HEK293 (cell line): ENCODE results near the gene SNRPD2.

Experiments
- CTCF ChIA-PET: fragments of 350-600 bp; formaldehyde crosslinking; extraction: SDS; loops from one replicate; lab custom pipeline; 2021; ENCODE audit warnings: antibody characterized with exemption; lab: Yijun Ruan, JAX
- POLR2A ChIA-PET: fragments of 300-600 bp; formaldehyde crosslinking; extraction: SDS; loops from one replicate; lab custom pipeline; 2020; ENCODE audit warnings: antibody characterized with exemption, inconsistent platforms; lab: Yijun Ruan, JAX
- H3K27ac ChIP-seq: fragments of 200-500 bp; sonication (Bioruptor generic); 2 replicates; pipeline ENCODE4 v1.5.1; 2014; ENCODE audit warnings: low read depth, low read length, control low read depth, inconsistent platforms; ENCODE audit errors: extremely low read depth
- H3K36me3 ChIP-seq, 2 experiments: fragments of 200-500 bp in 1 of 2; sonication (Bioruptor generic) in 1 of 2; 1 replicate in 1 of 2; 2 replicates in 1 of 2; pipeline ENCODE4 v1.5.1; 2014 to 2017; ENCODE audit warnings: inconsistent platforms in 2 of 2, low read length in 2 of 2; ENCODE audit not compliant: control insufficient read depth in 2 of 2, insufficient read depth in 1 of 2
- H3K4me1 ChIP-seq: fragments of 200-500 bp; sonication (Bioruptor generic); 2 replicates; pipeline ENCODE4 v1.5.1; 2014; ENCODE audit warnings: mild to moderate bottlenecking, low read length, inconsistent platforms; ENCODE audit not compliant: control insufficient read depth, insufficient read depth
- H3K4me3 ChIP-seq: 2 replicates; pipeline ENCODE4 v1.5.1; 2011; ENCODE audit warnings: low read depth, mild to moderate bottlenecking, control low read depth, low read length, moderate library complexity
- H3K9me3 ChIP-seq: fragments of 200-500 bp; sonication (Bioruptor generic); 2 replicates; pipeline ENCODE4 v1.5.1; 2014; ENCODE audit warnings: low read depth, low read length, inconsistent platforms; ENCODE audit not compliant: control insufficient read depth, insufficient read depth
- BCL6B ChIP-seq: fragments of 450-650 bp; formaldehyde crosslinking; IDR thresholded peaks from 2 replicates; pipeline ENCODE4 v1.5.1; 2017; ENCODE audit warnings: missing biosample characterization, missing genetic modification characterization
- FEZF1 ChIP-seq: fragments of 450-650 bp; formaldehyde crosslinking; IDR thresholded peaks from 2 replicates; pipeline ENCODE4 v1.5.1; 2016; ENCODE audit warnings: missing biosample characterization, missing genetic modification characterization
- HOXA7 ChIP-seq: sonication (generic); formaldehyde crosslinking; IDR thresholded peaks from 2 replicates; pipeline ENCODE4 v1.8.1; 2022; ENCODE audit warnings: missing genetic modification reagents, borderline replicate concordance
- KLF9 ChIP-seq: fragments of 450-650 bp; formaldehyde crosslinking; IDR thresholded peaks from 2 replicates; pipeline ENCODE4 v1.5.1; 2016; ENCODE audit warnings: missing biosample characterization, missing genetic modification characterization, low read depth
- MYNN ChIP-seq: fragments of 450-650 bp; formaldehyde crosslinking; IDR thresholded peaks from 2 replicates; pipeline ENCODE4 v1.5.1; 2016; ENCODE audit warnings: missing biosample characterization, missing genetic modification characterization, borderline replicate concordance
- PRDM4 ChIP-seq: fragments of 450-650 bp; formaldehyde crosslinking; IDR thresholded peaks from 2 replicates; pipeline ENCODE4 v1.5.1; 2017; ENCODE audit warnings: missing biosample characterization, missing genetic modification characterization
- SETDB1 ChIP-seq: IDR thresholded peaks from one replicate; pipeline ENCODE4 v1.6.1; 2017; ENCODE audit warnings: mild to moderate bottlenecking, low read length, moderate library complexity, mixed read lengths; ENCODE audit not compliant: insufficient read length
- SP3 ChIP-seq: fragments of 450-650 bp; formaldehyde crosslinking; IDR thresholded peaks from 2 replicates; pipeline ENCODE4 v1.5.1; 2016; ENCODE audit warnings: missing biosample characterization, missing genetic modification characterization
- WT1 ChIP-seq: fragments of 450-650 bp; formaldehyde crosslinking; IDR thresholded peaks from 2 replicates; pipeline ENCODE4 v1.5.1; 2016; ENCODE audit warnings: missing biosample characterization, missing genetic modification characterization
- ZBTB7A ChIP-seq: fragments of 450-650 bp; formaldehyde crosslinking; IDR thresholded peaks from 2 replicates; pipeline ENCODE4 v1.5.1; 2016; ENCODE audit warnings: low read depth, missing biosample characterization, missing genetic modification characterization
- ZNF132 ChIP-seq: fragments of 450-650 bp; formaldehyde crosslinking; IDR thresholded peaks from 2 replicates; pipeline ENCODE4 v1.5.1; 2017; ENCODE audit warnings: missing biosample characterization, missing genetic modification characterization, borderline replicate concordance
- ZNF146 ChIP-seq: fragments of 450-650 bp; formaldehyde crosslinking; IDR thresholded peaks from 2 replicates; pipeline ENCODE4 v1.5.1; 2016; ENCODE audit warnings: missing biosample characterization, missing genetic modification characterization
- ZNF175 ChIP-seq: fragments of 450-650 bp; formaldehyde crosslinking; IDR thresholded peaks from 2 replicates; pipeline ENCODE4 v1.5.1; 2016; ENCODE audit warnings: missing biosample characterization, missing genetic modification characterization
- ZNF18 ChIP-seq: fragments of 450-650 bp; formaldehyde crosslinking; IDR thresholded peaks from 2 replicates; pipeline ENCODE4 v1.5.1; 2016; ENCODE audit warnings: missing biosample characterization, missing genetic modification characterization
- ZNF335 ChIP-seq: fragments of 450-650 bp; formaldehyde crosslinking; conservative IDR thresholded peaks from 2 replicates; pipeline ENCODE4 v1.5.1; 2016; ENCODE audit warnings: missing biosample characterization, missing genetic modification characterization
- ZNF366 ChIP-seq: fragments of 450-650 bp; formaldehyde crosslinking; conservative IDR thresholded peaks from 2 replicates; pipeline ENCODE4 v1.5.1; 2016; ENCODE audit warnings: missing biosample characterization, missing genetic modification characterization
- ZNF555 ChIP-seq: fragments of 450-650 bp; formaldehyde crosslinking; conservative IDR thresholded peaks from 2 replicates; pipeline ENCODE4 v1.5.1; 2017; ENCODE audit warnings: missing biosample characterization, mild to moderate bottlenecking, missing genetic modification characterization, inconsistent platforms
- ZNF561 ChIP-seq: fragments of 450-650 bp; IDR thresholded peaks from 2 replicates; pipeline ENCODE4 v1.5.1; 2018; ENCODE audit warnings: missing biosample characterization, missing genetic modification characterization, borderline replicate concordance
- ZNF621 ChIP-seq: fragments of 450-650 bp; formaldehyde crosslinking; IDR thresholded peaks from 2 replicates; pipeline ENCODE4 v1.5.1; 2017; ENCODE audit warnings: missing biosample characterization, missing genetic modification characterization
- ZNF626 ChIP-seq: fragments of 450-650 bp; sonication (Bioruptor Pico); formaldehyde crosslinking; IDR thresholded peaks from 2 replicates; pipeline ENCODE4 v1.5.1; 2018; ENCODE audit warnings: missing biosample characterization, missing genetic modification characterization, inconsistent platforms
- ZNF830 ChIP-seq: fragments of 450-650 bp; IDR thresholded peaks from 2 replicates; pipeline ENCODE4 v1.5.0; 2018; ENCODE audit warnings: missing biosample characterization, missing genetic modification characterization, low read depth, mild to moderate bottlenecking, moderate library complexity
- TF ChIP-seq, protein P1 (sequence below): fragments of 450-650 bp; formaldehyde crosslinking; IDR thresholded peaks from 2 replicates; pipeline ENCODE4 v1.5.1; 2016; ENCODE audit warnings: missing biosample characterization, missing genetic modification characterization
- TF ChIP-seq, protein P2 (sequence below): sonication (generic); formaldehyde crosslinking; IDR thresholded peaks from 2 replicates; pipeline ENCODE4 v1.8.1; 2022; ENCODE audit warnings: mild to moderate bottlenecking, moderate library complexity, missing genetic modification reagents
- TF ChIP-seq, protein P3 (sequence below): fragments of 450-650 bp; formaldehyde crosslinking; IDR thresholded peaks from 2 replicates; pipeline ENCODE4 v1.5.1; 2016; ENCODE audit warnings: missing biosample characterization, missing genetic modification characterization
- TF ChIP-seq, protein P4 (sequence below): fragments of 450-650 bp; formaldehyde crosslinking; IDR thresholded peaks from 2 replicates; pipeline ENCODE4 v1.5.1; 2016; ENCODE audit warnings: missing biosample characterization, missing genetic modification characterization

Gene SNRPD2

DNA sequence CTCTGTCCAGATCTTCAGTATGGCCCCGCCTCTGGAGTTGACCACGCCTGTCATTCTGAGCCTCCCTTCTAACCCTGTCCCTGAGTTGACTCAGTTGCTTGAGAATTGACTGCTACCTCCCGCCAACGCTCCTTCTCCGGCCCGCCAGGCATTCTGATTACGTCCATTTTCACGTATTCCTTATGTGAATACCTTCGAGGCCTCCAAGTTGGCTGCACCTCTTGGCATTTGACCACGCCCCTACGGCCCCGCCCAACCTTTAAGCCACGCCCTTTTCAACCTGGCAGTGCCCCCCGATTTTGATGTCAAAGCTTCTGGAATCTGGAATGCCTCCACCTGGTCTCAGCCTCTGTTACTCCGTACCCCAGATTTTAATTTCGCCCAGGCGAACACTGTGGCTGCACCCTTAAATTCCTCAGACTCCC lies 50.9 kb downstream of the SNRPD2 start:
- H3K27ac ChIP-seq: no peak overlapping the region
- ChIA-PET CTCF (interaction anchor here (0.7 to 7.8 kb wide), 24 partner anchors 9 to 238 kb away, joined by 3 to 155 read pairs (median 20); partner anchors contain the start of genes GPR4, RTN2 and VASP), POLR2A (interaction anchor here (0.5 to 2.2 kb wide), 19 partner anchors 9 to 200 kb away, joined by 3 to 38 read pairs (median 4); partner anchors contain the start of genes FOSB, OPA3, QPCTL and RTN2)
- no peak overlapping the region; the same call in 1 of the 2 replicates for H3K4me3 ChIP-seq
- peaks cover 15% of the 10 kb centered on the region for H3K4me1 ChIP-seq
- no peaks in the 10 kb centered on the region for H3K9me3 ChIP-seq
- no peaks in the 10 kb centered on the region; a peak in 1 of 3 replicates for H3K36me3 ChIP-seq
- TF ChIP-seq ZNF561 (tag by site-specific recombination) (no peak), ZNF366 (tag by site-specific recombination) (0 out of 2 replicates have a peak, but pooled peaks have one; percentile 44), PRDM4 (tag by site-specific recombination) (no peak), HOXA7 (CRISPR knock-in tag) (no peak), ZNF132 (no peak), MYNN (tag by site-specific recombination) (no peak), ZNF555 (tag by site-specific recombination) (no peak), ZNF621 (tag by site-specific recombination) (no peak), WT1 (no peak), ZNF175 (tag by site-specific recombination) (no peak), KLF9 (peak; percentile 95), SETDB1 (no peak), ZBTB7A (tag by site-specific recombination) (no peak), FEZF1 (no peak), ZNF830 (no peak), BCL6B (tag by site-specific recombination) (no peak), ZNF335 (tag by site-specific recombination) (no peak; the same call in 1 of the 2 replicates), ZNF18 (tag by site-specific recombination) (no peak), ZNF146 (tag by site-specific recombination) (no peak), ZNF626 (no peak), SP3 (peak; percentile 91; the same call in 1 of the 2 replicates)
- TF ChIP-seq, protein P1, sequence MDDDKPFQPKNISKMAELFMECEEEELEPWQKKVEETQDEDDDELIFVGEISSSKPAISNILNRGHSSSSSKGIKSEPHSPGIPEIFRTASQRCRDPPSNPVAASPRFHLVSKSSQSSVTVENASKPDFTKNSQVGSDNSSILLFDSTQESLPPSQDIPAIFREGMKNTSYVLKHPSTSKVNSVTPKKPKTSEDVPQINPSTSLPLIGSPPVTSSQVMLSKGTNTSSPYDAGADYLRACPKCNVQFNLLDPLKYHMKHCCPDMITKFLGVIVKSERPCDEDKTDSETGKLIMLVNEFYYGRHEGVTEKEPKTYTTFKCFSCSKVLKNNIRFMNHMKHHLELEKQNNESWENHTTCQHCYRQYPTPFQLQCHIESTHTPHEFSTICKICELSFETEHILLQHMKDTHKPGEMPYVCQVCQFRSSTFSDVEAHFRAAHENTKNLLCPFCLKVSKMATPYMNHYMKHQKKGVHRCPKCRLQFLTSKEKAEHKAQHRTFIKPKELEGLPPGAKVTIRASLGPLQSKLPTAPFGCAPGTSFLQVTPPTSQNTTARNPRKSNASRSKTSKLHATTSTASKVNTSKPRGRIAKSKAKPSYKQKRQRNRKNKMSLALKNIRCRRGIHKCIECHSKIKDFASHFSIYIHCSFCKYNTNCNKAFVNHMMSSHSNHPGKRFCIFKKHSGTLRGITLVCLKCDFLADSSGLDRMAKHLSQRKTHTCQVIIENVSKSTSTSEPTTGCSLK (tag by site-specific recombination): no peak
- TF ChIP-seq, protein P2, sequence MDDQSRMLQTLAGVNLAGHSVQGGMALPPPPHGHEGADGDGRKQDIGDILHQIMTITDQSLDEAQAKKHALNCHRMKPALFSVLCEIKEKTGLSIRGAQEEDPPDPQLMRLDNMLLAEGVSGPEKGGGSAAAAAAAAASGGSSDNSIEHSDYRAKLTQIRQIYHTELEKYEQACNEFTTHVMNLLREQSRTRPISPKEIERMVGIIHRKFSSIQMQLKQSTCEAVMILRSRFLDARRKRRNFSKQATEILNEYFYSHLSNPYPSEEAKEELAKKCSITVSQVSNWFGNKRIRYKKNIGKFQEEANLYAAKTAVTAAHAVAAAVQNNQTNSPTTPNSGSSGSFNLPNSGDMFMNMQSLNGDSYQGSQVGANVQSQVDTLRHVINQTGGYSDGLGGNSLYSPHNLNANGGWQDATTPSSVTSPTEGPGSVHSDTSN (CRISPR knock-in tag): no peak
- TF ChIP-seq, protein P3, sequence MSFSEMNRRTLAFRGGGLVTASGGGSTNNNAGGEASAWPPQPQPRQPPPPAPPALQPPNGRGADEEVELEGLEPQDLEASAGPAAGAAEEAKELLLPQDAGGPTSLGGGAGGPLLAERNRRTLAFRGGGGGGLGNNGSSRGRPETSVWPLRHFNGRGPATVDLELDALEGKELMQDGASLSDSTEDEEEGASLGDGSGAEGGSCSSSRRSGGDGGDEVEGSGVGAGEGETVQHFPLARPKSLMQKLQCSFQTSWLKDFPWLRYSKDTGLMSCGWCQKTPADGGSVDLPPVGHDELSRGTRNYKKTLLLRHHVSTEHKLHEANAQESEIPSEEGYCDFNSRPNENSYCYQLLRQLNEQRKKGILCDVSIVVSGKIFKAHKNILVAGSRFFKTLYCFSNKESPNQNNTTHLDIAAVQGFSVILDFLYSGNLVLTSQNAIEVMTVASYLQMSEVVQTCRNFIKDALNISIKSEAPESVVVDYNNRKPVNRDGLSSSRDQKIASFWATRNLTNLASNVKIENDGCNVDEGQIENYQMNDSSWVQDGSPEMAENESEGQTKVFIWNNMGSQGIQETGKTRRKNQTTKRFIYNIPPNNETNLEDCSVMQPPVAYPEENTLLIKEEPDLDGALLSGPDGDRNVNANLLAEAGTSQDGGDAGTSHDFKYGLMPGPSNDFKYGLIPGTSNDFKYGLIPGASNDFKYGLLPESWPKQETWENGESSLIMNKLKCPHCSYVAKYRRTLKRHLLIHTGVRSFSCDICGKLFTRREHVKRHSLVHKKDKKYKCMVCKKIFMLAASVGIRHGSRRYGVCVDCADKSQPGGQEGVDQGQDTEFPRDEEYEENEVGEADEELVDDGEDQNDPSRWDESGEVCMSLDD (tag by site-specific recombination): peak; percentile 66; the same call in 1 of the 2 replicates
- TF ChIP-seq, protein P4, sequence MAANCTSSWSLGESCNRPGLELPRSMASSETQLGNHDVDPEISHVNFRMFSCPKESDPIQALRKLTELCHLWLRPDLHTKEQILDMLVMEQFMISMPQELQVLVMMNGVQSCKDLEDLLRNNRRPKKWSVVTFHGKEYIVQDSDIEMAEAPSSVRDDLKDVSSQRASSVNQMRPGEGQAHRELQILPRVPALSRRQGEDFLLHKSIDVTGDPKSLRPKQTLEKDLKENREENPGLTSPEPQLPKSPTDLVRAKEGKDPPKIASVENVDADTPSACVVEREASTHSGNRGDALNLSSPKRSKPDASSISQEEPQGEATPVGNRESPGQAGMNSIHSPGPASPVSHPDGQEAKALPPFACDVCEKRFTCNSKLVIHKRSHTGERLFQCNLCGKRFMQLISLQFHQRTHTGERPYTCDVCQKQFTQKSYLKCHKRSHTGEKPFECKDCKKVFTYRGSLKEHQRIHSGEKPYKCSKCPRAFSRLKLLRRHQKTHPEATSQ (tag by site-specific recombination): no peak
